GM12891 (cell line): ENCODE data around the gene MAPT.
"Not testable (repeated sequence)": the region's sequence is repeated elsewhere in the genome, so short reads cannot be mapped to it uniquely, and the experiment has no call there.

ENCODE experiments used
- DNase-seq: peaks from one replicate; pipeline ENCODE4 v3.0.0; 2011; ENCODE audit warnings: low spot score; ENCODE audit not compliant: insufficient read length
- FAIRE-seq: peaks from 2 replicates; lab custom pipeline; 2011; peaks lifted over from hg19 to GRCh38; lab: Jason Lieb, UNC
- PAX5 ChIP-seq: IDR thresholded peaks from 2 replicates; pipeline ENCODE4 v1.6.1; 2011; ENCODE audit warnings: low read length, moderate library complexity, mild to moderate bottlenecking; ENCODE audit not compliant: insufficient read depth, severe bottlenecking
- POLR2A ChIP-seq: IDR thresholded peaks from 2 replicates; pipeline ENCODE4 v1.6.1; 2011; ENCODE audit warnings: low read depth, low read length, control low read depth
- POLR2AphosphoS5 ChIP-seq: IDR thresholded peaks from 2 replicates; pipeline ENCODE4 v1.6.1; 2011; ENCODE audit warnings: low read depth, low read length, control low read depth
- POU2F2 ChIP-seq: IDR thresholded peaks from 2 replicates; pipeline ENCODE4 v1.6.1; 2011; ENCODE audit warnings: low read depth, mild to moderate bottlenecking, control low read depth, low read length, moderate library complexity
- SPI1 ChIP-seq: IDR thresholded peaks from 2 replicates; pipeline ENCODE4 v1.6.1; 2011; ENCODE audit warnings: low read depth, low read length, control low read depth
- TAF1 ChIP-seq: IDR thresholded peaks from 2 replicates; pipeline ENCODE4 v1.6.1; 2011; ENCODE audit warnings: low read depth, low read length, control low read depth

MAPT gene

DNA sequence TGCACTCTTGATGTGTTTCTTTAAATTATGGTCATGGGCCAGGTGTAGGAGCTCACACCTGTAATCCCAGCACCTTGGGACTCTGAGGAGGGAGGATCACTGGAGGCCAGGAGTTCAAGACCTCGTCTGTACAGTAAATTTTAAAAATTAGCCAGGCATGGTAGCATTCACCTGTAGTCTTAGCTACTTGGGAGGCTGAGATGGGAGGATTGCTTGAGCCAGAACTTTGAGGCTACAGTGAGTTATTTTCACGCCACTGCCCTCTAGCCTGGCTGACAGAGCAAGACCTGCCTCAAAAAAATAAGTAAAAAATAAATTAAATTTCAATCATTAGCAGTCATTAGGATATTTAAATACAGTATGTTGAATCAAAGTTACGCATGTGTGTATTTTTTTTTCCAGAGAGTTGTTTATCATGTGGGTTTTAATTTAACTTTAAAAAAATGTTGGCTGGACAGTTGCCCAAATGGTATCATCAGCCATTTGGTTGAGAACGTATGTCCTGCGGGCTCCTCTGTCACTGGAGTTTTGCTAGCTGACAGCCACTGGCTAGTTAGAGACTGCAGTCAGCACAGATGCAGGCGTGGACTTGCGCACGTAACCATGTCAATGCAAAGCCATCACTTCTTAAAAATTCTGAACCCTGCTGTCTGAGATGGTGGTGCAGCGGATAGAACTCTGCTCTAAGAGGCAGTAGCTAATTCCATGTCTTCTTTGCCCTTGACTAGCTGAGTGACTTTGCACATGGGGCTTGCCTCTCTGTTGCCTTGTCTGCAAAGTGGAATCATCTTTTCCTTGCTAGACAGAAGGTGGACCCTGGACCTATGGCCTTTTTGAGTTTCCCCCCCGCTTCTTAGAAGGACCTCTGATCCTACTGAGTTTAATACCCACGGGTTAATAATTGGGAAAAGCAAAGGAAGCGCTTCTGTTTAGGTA lies 40.0 kb downstream of the MAPT start:
- FAIRE-seq (no peak), DNase-seq (no peak)
- TF ChIP-seq POLR2AphosphoS5 = no peak
- no peak for TF ChIP-seq POLR2A

DNA sequence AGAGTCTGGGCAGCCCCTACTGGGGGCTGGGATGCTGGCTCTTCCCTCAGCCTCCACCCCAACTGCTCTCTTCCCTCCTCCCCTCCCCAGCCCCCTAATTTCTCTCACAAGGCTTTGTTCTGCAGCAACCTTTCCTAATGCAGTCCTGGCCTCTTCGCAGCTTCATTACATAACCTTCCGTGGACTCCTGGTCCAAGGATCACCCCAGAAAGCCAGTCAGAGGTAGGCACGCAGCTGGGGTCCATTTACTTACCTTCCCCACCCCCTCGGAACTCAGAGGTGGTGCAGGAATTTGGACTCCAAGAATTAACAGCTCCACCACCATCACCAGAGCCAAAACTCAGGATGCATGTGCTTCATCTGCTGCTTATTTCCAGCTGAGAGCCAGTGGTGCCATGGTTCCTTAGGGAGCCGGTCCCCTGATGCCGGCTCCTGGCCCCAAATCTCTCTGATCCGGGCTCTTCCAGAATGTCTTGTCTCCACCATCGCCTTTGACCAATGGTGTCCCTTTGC lies 40.9 kb downstream of the MAPT start:
- DNase-seq (no peak), FAIRE-seq (no peak)
- TF ChIP-seq PAX5 (no peak), SPI1 (no peak), POU2F2 (no peak), POLR2AphosphoS5 (no peak), TAF1 (no peak), POLR2A (no peak)

DNA sequence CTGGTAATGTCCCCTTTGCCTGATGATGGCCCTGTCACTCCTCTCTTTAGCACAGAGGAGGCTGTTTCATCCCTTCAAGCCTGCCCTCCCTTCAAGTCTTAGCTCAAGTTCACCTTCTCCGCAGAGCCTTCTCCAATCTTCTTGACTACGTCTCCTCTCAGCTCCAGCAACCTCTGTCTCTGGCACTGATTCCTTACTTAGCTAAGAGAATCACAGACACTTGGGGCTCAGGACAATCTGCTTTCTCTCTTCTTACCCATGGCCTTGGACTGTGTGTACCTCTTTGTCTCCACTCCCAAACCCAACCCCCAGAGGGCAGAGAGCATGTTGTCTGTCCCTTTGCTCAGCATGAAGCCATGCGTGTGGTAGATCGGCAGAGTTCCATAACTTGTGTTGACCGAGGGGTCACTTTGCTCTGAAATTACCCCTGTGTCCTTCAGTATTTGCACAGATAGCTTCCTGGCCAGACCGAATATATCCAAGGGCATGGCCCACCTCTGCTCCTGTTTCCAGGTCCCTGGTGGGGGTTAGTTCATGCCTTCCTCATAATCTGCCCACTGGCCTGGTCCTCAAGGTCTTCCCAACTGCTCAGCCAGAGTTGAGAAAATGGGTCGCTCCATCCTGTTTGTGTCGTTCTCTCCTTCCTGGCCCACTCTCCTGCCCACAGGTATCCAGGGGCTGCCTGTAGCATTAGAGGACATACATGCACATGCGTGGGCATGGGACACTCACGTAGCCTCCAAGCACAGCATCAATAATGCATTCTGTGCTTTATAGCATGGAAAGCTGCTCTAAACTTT lies 41.6 kb downstream of the MAPT start:
- no peak for TF ChIP-seq POLR2AphosphoS5
- no peak for TF ChIP-seq SPI1
- TF ChIP-seq PAX5 = no peak
- TF ChIP-seq POLR2A = no peak
- DNase-seq (no peak), FAIRE-seq (no peak)

DNA sequence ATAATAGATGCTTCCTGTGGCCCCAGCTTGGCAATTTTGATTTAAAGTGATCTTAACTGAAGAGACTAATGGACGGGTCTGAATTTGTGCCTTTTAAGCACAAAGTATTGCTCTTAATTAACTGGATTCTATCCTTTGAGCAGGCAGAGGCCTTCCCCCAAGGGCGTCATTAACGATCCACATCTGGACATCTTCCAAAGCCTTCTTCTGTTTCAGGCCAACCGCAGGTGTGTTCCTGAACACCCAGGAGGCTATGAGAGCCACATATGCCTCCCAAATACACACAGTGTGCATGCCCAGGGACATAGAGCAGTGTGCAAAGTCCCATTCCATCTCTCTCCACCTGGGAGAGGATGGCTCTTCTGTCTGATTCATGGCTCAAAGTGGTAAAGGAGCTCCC lies 42.3 kb downstream of the MAPT start:
- FAIRE-seq (no peak), DNase-seq (no peak)
- TF ChIP-seq POLR2AphosphoS5 (no peak), TAF1 (no peak), PAX5 (no peak), POLR2A (no peak), POU2F2 (no peak), SPI1 (no peak)

DNA sequence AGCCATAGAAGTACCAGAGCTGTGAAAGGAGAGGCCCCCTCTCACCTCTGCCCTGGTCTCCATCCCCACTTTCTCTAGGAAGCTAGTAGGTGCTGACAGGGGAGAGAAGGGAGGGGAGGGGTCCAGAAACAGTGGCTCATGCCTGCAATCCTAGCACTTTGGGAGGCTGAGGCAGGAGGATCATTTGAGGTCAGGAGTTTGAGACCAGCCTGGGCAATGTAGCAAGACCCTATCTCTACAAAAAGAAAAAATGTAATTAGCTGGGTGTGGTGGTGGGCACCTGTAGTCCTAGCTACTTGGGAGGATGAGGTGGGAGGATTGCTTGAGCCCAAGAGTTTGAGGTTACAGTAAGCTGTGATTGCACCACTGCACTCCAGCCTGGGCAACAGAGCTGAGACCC lies 42.8 kb downstream of the MAPT start:
- DNase-seq, FAIRE-seq: not testable (repeated sequence)

DNA sequence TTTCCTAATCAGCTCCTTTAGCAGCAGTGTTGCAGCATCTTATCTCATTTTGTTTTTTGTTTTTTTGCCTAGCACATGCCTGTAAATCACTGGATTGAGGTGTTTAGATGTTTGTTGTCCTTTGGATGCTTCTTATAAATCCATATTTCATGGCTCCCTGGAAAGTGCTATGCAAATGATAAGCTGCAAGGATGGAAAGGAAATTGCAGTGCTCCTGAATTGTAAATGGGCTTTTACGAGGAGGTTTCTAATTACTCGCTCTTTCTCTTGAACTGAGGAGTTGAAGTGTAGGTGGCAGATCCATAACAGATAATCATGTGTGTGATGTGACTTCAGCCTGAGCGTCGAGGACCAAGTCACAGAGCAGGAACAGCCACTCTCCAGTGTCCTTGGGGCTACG lies 45.0 kb downstream of the MAPT start:
- no peak for TF ChIP-seq POLR2A
- TF ChIP-seq POLR2AphosphoS5 = no peak
- no peak for TF ChIP-seq SPI1
- no peak for TF ChIP-seq PAX5
- TF ChIP-seq TAF1 = no peak
- no peak for TF ChIP-seq POU2F2
- no peak for FAIRE-seq
- no peak for DNase-seq

DNA sequence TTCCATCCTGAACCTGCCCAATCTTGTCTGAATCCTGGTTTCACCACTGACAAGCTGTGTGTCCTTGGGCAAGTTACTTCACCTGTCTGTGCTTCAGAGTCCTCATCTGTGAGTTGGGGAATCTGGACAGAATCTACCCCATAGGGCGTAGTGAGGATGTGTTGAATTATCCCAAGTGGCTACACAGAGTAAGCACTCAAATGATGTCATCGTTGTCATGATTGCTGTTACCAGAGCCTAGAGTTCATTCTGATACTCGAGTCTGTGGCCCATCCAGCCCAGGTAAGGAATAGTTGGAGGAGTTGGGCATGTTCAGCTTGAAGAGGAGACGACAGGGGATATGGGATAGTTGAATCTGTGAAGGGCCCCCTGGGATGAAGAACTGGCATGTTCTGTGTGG lies 45.9 kb downstream of the MAPT start:
- DNase-seq = no peak
- no peak for FAIRE-seq
- TF ChIP-seq POLR2AphosphoS5 = no peak
- TF ChIP-seq POLR2A = no peak
- TF ChIP-seq TAF1 = no peak
- no peak for TF ChIP-seq SPI1
- no peak for TF ChIP-seq POU2F2
- TF ChIP-seq PAX5 = no peak

DNA sequence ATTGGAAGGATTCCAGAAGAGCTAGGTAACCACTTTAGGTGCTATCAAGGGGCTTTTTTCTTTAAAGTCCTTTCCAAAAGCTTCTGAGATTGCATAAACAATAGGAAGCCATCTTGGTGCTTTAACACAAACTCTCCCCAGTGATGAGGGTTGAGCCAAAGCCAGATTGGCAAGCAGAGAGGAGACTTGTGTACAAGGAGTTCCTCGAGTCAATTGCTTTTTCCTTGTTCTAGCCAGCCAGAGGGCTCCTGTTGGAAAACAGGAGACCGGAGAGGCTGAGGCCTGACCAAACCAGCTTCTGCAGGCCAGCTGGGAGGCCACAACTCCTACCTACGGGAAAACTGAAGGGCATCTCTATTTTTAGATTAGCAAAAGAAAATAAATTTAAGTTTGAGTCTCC lies 46.5 kb downstream of the MAPT start:
- FAIRE-seq = no peak
- DNase-seq = no peak
- TF ChIP-seq SPI1 (no peak), POU2F2 (no peak), PAX5 (no peak), POLR2A (no peak), TAF1 (no peak), POLR2AphosphoS5 (no peak)

DNA sequence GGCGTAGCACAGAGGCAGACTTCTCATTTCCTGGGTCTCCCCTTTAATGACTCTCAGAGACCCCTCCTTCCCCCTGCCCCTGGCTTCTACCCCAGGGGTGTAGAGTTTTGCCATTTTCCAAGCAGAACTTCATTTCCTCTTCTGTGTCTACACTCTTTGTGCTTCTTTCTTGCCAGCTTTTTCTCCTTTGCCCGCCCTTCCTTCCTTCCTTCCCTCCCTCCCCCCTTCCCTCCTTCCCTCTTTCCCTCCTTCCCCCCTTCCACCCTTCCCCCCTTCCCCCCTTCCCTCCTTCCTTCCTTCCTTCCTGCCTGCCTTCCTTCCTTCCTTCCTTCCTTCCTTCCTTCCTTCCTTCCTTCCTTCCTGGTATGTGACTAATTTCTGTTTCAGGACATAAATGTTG lies 47.0 kb downstream of the MAPT start:
- FAIRE-seq (no peak), DNase-seq (no peak)
- no peak for TF ChIP-seq TAF1
- TF ChIP-seq PAX5 = no peak

DNA sequence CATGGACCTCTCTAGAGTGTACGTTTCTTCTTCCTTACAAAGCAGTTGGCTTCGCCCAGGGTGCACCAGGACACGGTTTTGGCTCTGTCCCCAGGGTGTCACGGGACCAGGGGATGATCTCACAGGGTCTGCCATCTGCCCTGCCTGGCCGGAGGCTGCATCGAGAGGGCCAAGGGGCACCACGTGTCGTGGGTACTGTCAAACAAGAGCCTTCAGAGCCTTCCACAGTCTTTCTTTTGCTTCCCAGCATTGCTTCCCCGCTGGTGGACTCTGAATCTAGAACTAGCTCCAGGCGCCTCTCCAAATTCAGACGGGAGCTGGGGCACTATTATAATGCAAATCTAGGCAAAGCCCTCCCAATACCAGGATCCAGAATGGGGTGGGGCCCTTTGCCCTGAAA lies 47.9 kb downstream of the MAPT start:
- DNase-seq (no peak), FAIRE-seq (no peak)
- TF ChIP-seq POU2F2 (no peak), POLR2AphosphoS5 (no peak), SPI1 (no peak), PAX5 (no peak), TAF1 (no peak), POLR2A (no peak)
